Measurements from ENCODE around the gene C10orf88.
A peak's percentile ranks its signal among the peaks of the same experiment; 100 is the strongest.

C10orf88 gene

GRCh38 chr10:122931088-122931906 is 22.7 kb downstream of the C10orf88 start:
- Histone ChIP-seq H2BK15ac (ENCODE audit: low read length) (no peak overlapping the region), H3K18ac (ENCODE audit: low read length) (no peak overlapping the region), H2BK120ac (ENCODE audit: low read depth, low read length) (no peak overlapping the region), H2BK5ac (ENCODE audit: low read length) (no peak overlapping the region), H3K14ac (ENCODE audit: low read length) (no peak overlapping the region), H3K9ac (ENCODE audit: low read depth, low read length, poor library complexity) (no peak overlapping the region), H3K4me2 (ENCODE audit: insufficient read depth, low read length, poor library complexity, severe bottlenecking) (no peak overlapping the region), H4K8ac (ENCODE audit: low read depth, low read length) (no peak overlapping the region), H2AFZ (ENCODE audit: low read length) (no peak overlapping the region), H3K36me3 (replicated peaks in 1 of 2; ENCODE audit: control insufficient read depth in 2 of 2, insufficient read depth in 2 of 2, low read length in 2 of 2) (peaks cover 0 to 25% of the 10 kb centered on the region in 2 donors), H3K27ac (replicated peaks; ENCODE audit: low read length) (no peak overlapping the region), H3K4me3 (ENCODE audit: low read length in 2 of 2) (no peak overlapping the region), H3K27me3 (ENCODE audit: control insufficient read depth in 3 of 3, insufficient read depth in 3 of 3, low read depth in 1 of 3, low read length in 3 of 3) (no peaks in the 10 kb centered on the region), H3K4ac (ENCODE audit: low read length) (no peak overlapping the region), H3K9me3 (replicated peaks in 1 of 2; ENCODE audit: control insufficient read depth in 2 of 2, insufficient read depth in 1 of 2, low read depth in 1 of 2, low read length in 2 of 2) (peaks cover 2 to 3% of the 10 kb centered on the region in 2 donors), H2AK5ac (ENCODE audit: low read depth, low read length) (no peak overlapping the region), H3K4me1 (ENCODE audit: control insufficient read depth in 2 of 2, insufficient read depth in 1 of 2, low read depth in 1 of 2, low read length in 2 of 2) (peaks cover 0 to 2% of the 10 kb centered on the region in 2 donors), H3K79me1 (ENCODE audit: low read depth, low read length) (no peaks in the 10 kb centered on the region), H4K91ac (ENCODE audit: low read depth, low read length, poor library complexity) (no peak overlapping the region), H2BK12ac (ENCODE audit: low read length) (no peak overlapping the region), H3K23ac (ENCODE audit: low read depth, low read length, poor library complexity) (no peak overlapping the region)
- no CpG with 5 or more reads among the region's 6 CpGs for WGBS, 2 donors (ENCODE audit: extremely low coverage in 2 of 2, insufficient read length in 2 of 2, insufficient replicate concordance in 1 of 2)
- no peak for DNase-seq (ENCODE audit: low spot score)

- Histone ChIP-seq H2AFZ (ENCODE audit: low read length) (no peak overlapping the region), H3K9me3 (replicated peaks in 1 of 2; ENCODE audit: control insufficient read depth in 2 of 2, insufficient read depth in 1 of 2, low read depth in 1 of 2, low read length in 2 of 2) (peaks cover 2 to 3% of the 10 kb centered on the region in 2 donors), H3K9ac (ENCODE audit: low read depth, low read length, poor library complexity) (no peak overlapping the region), H2BK120ac (ENCODE audit: low read depth, low read length) (no peak overlapping the region), H3K27me3 (ENCODE audit: control insufficient read depth in 3 of 3, insufficient read depth in 3 of 3, low read depth in 1 of 3, low read length in 3 of 3) (no peaks in the 10 kb centered on the region), H2BK15ac (ENCODE audit: low read length) (no peak overlapping the region), H3K4me1 (ENCODE audit: control insufficient read depth in 2 of 2, insufficient read depth in 1 of 2, low read depth in 1 of 2, low read length in 2 of 2) (peaks cover 0 to 2% of the 10 kb centered on the region in 2 donors), H3K14ac (ENCODE audit: low read length) (no peak overlapping the region), H2BK12ac (ENCODE audit: low read length) (no peak overlapping the region), H3K4ac (ENCODE audit: low read length) (no peak overlapping the region), H3K79me1 (ENCODE audit: low read depth, low read length) (no peaks in the 10 kb centered on the region), H4K91ac (ENCODE audit: low read depth, low read length, poor library complexity) (no peak overlapping the region), H3K4me2 (ENCODE audit: insufficient read depth, low read length, poor library complexity, severe bottlenecking) (no peak overlapping the region), H3K18ac (ENCODE audit: low read length) (no peak overlapping the region), H2AK5ac (ENCODE audit: low read depth, low read length) (no peak overlapping the region), H4K8ac (ENCODE audit: low read depth, low read length) (no peak overlapping the region), H3K4me3 (ENCODE audit: low read length in 2 of 2) (no peak overlapping the region), H2BK5ac (ENCODE audit: low read length) (no peak overlapping the region), H3K23ac (ENCODE audit: low read depth, low read length, poor library complexity) (no peak overlapping the region), H3K27ac (replicated peaks; ENCODE audit: low read length) (no peak overlapping the region), H3K36me3 (replicated peaks in 1 of 2; ENCODE audit: control insufficient read depth in 2 of 2, insufficient read depth in 2 of 2, low read length in 2 of 2) (peaks cover 0 to 17% of the 10 kb centered on the region in 2 donors)
- no CpG with 5 or more reads among the region's 1 CpG for WGBS, 2 donors (ENCODE audit: extremely low coverage in 2 of 2, insufficient read length in 2 of 2, insufficient replicate concordance in 1 of 2)
- no peak for DNase-seq (ENCODE audit: low spot score)
These were observed 23.9 kb downstream of the C10orf88 start for GRCh38 chr10:122930140-122930539.

DNA sequence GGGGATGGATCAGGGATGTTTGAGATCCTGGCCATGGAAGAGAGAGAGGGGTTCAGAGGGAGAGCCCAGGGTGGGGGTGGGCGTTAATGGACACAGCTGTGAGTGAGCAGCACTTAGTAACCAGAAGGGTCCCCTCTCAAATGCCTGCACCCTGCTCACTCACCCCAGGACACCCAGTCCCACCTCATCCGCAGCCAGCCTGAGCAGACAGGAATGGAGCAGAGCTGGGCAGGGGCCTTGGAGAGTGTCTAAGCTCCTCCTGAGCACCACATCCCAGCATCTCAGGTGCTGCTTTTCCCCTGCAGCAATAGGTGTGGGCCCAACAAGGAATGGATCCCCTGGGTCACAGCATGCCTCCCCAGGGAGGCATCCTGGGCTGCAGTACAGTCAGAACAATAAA is 38.3 kb downstream of the C10orf88 start:
- H2BK12ac ChIP-seq (ENCODE audit: low read length), result no peak overlapping the region
- H2BK120ac ChIP-seq (ENCODE audit: low read depth, low read length), result no peak overlapping the region
- H3K18ac ChIP-seq (ENCODE audit: low read length), result peak overlapping the region; percentile 22
- H2BK5ac ChIP-seq (ENCODE audit: low read length), result no peak overlapping the region
- H3K27me3 ChIP-seq (ENCODE audit: control insufficient read depth in 3 of 3, insufficient read depth in 3 of 3, low read depth in 1 of 3, low read length in 3 of 3), result no peaks in the 10 kb centered on the region
- no peaks in the 10 kb centered on the region for H3K36me3 ChIP-seq (replicated peaks in 1 of 2; ENCODE audit: control insufficient read depth in 2 of 2, insufficient read depth in 2 of 2, low read length in 2 of 2)
- no peak overlapping the region for H3K4ac ChIP-seq (ENCODE audit: low read length)
- H3K9me3 ChIP-seq (replicated peaks in 1 of 2; ENCODE audit: control insufficient read depth in 2 of 2, insufficient read depth in 1 of 2, low read depth in 1 of 2, low read length in 2 of 2), result no peaks in the 10 kb centered on the region
- no peak overlapping the region for H3K4me2 ChIP-seq (ENCODE audit: insufficient read depth, low read length, poor library complexity, severe bottlenecking)
- no CpG with 5 or more reads among the region's 2 CpGs for WGBS, 2 donors (ENCODE audit: extremely low coverage in 2 of 2, insufficient read length in 2 of 2, insufficient replicate concordance in 1 of 2)
- H4K8ac ChIP-seq (ENCODE audit: low read depth, low read length), result peak overlapping the region; percentile 48
- H2AFZ ChIP-seq (ENCODE audit: low read length), result no peak overlapping the region
- H3K9ac ChIP-seq (ENCODE audit: low read depth, low read length, poor library complexity), result no peak overlapping the region
- H2AK5ac ChIP-seq (ENCODE audit: low read depth, low read length), result no peak overlapping the region
- H2BK15ac ChIP-seq (ENCODE audit: low read length), result no peak overlapping the region
- DNase-seq (ENCODE audit: low spot score), result no peak
- H3K4me3 ChIP-seq (ENCODE audit: low read length in 2 of 2), result peak overlapping the region in 1 of 2 donors; percentile 20
- no peaks in the 10 kb centered on the region for H3K4me1 ChIP-seq (ENCODE audit: control insufficient read depth in 2 of 2, insufficient read depth in 1 of 2, low read depth in 1 of 2, low read length in 2 of 2)
- no peak overlapping the region for H3K27ac ChIP-seq (replicated peaks; ENCODE audit: low read length)
- H3K23ac ChIP-seq (ENCODE audit: low read depth, low read length, poor library complexity), result no peak overlapping the region
- H3K79me1 ChIP-seq (ENCODE audit: low read depth, low read length), result no peaks in the 10 kb centered on the region
- H4K91ac ChIP-seq (ENCODE audit: low read depth, low read length, poor library complexity), result no peak overlapping the region
- peak overlapping the region; percentile 66 for H3K14ac ChIP-seq (ENCODE audit: low read length)

DNA sequence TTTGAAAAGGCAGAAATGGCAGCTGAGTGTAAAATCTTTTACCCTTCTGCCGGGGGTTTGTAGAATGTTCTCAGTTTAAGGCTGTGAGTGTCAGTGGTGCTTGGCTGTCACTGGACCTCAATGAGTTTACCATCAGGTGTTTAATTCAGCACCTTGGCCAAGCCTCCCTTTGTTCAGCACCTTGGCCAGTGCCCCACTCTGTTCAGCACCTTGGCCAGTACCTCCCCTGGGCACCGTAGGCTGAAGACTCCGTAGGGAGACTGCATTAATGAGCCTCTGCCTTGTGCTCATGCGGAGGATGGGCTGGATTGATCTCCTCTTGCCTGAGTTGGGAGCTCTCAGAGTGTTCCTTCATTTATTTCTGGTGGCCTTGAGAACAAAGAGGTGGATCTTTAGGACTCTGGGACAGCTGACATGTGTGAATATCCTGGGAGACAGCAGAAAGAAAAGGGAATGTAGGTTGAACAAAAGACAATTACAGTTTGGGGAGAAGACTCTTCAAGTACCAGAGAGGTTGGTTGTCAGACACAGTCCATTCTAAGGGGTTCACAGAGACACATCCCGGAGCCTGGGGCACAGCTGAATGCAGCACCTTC is 42.0 kb downstream of the C10orf88 start:
- no peak overlapping the region for H3K9ac ChIP-seq (ENCODE audit: low read depth, low read length, poor library complexity)
- H2BK120ac ChIP-seq (ENCODE audit: low read depth, low read length), result no peak overlapping the region
- H3K18ac ChIP-seq (ENCODE audit: low read length), result no peak overlapping the region
- H4K8ac ChIP-seq (ENCODE audit: low read depth, low read length), result no peak overlapping the region
- H3K9me3 ChIP-seq (replicated peaks in 1 of 2; ENCODE audit: control insufficient read depth in 2 of 2, insufficient read depth in 1 of 2, low read depth in 1 of 2, low read length in 2 of 2), result peaks cover 0 to 2% of the 10 kb centered on the region in 2 donors
- peak; percentile 82 for DNase-seq (ENCODE audit: low spot score)
- no peak overlapping the region for H3K4ac ChIP-seq (ENCODE audit: low read length)
- H2BK5ac ChIP-seq (ENCODE audit: low read length), result no peak overlapping the region
- H2AFZ ChIP-seq (ENCODE audit: low read length), result no peak overlapping the region
- H4K91ac ChIP-seq (ENCODE audit: low read depth, low read length, poor library complexity), result no peak overlapping the region
- no peaks in the 10 kb centered on the region for H3K4me1 ChIP-seq (ENCODE audit: control insufficient read depth in 2 of 2, insufficient read depth in 1 of 2, low read depth in 1 of 2, low read length in 2 of 2)
- no peak overlapping the region for H3K27ac ChIP-seq (replicated peaks; ENCODE audit: low read length)
- no peak overlapping the region for H2BK15ac ChIP-seq (ENCODE audit: low read length)
- WGBS, 2 donors (ENCODE audit: extremely low coverage in 2 of 2, insufficient read length in 2 of 2, insufficient replicate concordance in 1 of 2), result no CpG with 5 or more reads among the region's 5 CpGs
- H3K4me2 ChIP-seq (ENCODE audit: insufficient read depth, low read length, poor library complexity, severe bottlenecking), result no peak overlapping the region
- no peaks in the 10 kb centered on the region for H3K79me1 ChIP-seq (ENCODE audit: low read depth, low read length)
- no peak overlapping the region for H2BK12ac ChIP-seq (ENCODE audit: low read length)
- H3K4me3 ChIP-seq (ENCODE audit: low read length in 2 of 2), result no peak overlapping the region
- no peak overlapping the region for H2AK5ac ChIP-seq (ENCODE audit: low read depth, low read length)
- no peak overlapping the region for H3K14ac ChIP-seq (ENCODE audit: low read length)
- H3K27me3 ChIP-seq (ENCODE audit: control insufficient read depth in 3 of 3, insufficient read depth in 3 of 3, low read depth in 1 of 3, low read length in 3 of 3), result no peaks in the 10 kb centered on the region
- H3K23ac ChIP-seq (ENCODE audit: low read depth, low read length, poor library complexity), result no peak overlapping the region
- H3K36me3 ChIP-seq (replicated peaks in 1 of 2; ENCODE audit: control insufficient read depth in 2 of 2, insufficient read depth in 2 of 2, low read length in 2 of 2), result no peaks in the 10 kb centered on the region
